ENCODE data around the gene PAQR4.
"Not testable (repeated sequence)": the region's sequence is repeated elsewhere in the genome, so short reads cannot be mapped to it uniquely, and the experiment has no call there.

Gene PAQR4

GRCh38 chr16:2968738-2969544 lies at the start of gene PAQR4:
PAQR4 (plus strand) TSS chr16:2969348; CDS start chr16:2969675, 327 bp downstream.
- DNase-seq: peak; percentile 95

GRCh38 chr16:2919511-2920255 lies 49.5 kb upstream of the PAQR4 start:
- DNase-seq: peak; percentile 79

GRCh38 chr16:2923481-2923880 lies 45.7 kb upstream of the PAQR4 start:
- no peak for DNase-seq

GRCh38 chr16:2924901-2925755 lies 44.0 kb upstream of the PAQR4 start:
- no peak for DNase-seq

GRCh38 chr16:2925951-2926649 lies 43.0 kb upstream of the PAQR4 start:
- DNase-seq: no peak

GRCh38 chr16:2926650-2926999 lies 42.5 kb upstream of the PAQR4 start:
- no peak for DNase-seq

GRCh38 chr16:2927010-2927646 lies 42.0 kb upstream of the PAQR4 start:
- peak; percentile 95 for DNase-seq

- not testable (repeated sequence) for DNase-seq
Measured at GRCh38 chr16:2928151-2928550, 41.0 kb upstream of the PAQR4 start.

GRCh38 chr16:2928796-2929195 lies 40.4 kb upstream of the PAQR4 start:
- DNase-seq: no peak

GRCh38 chr16:2929693-2930092 lies 39.5 kb upstream of the PAQR4 start:
- DNase-seq: no peak

- no peak for DNase-seq
Measured at GRCh38 chr16:2930236-2930635, 38.9 kb upstream of the PAQR4 start.

GRCh38 chr16:2931231-2931914 lies 37.8 kb upstream of the PAQR4 start:
- not testable (repeated sequence) for DNase-seq

GRCh38 chr16:2933136-2933535 lies 36.0 kb upstream of the PAQR4 start:
- no peak for DNase-seq

GRCh38 chr16:2933701-2934100 lies 35.4 kb upstream of the PAQR4 start:
- DNase-seq: no peak

- no peak for DNase-seq
Measured at GRCh38 chr16:2934450-2934849, 34.7 kb upstream of the PAQR4 start.

- DNase-seq: no peak
Measured at GRCh38 chr16:2936436-2937011, 32.6 kb upstream of the PAQR4 start.

- no peak for DNase-seq
Measured at GRCh38 chr16:2937170-2937569, 32.0 kb upstream of the PAQR4 start.

- no peak for DNase-seq
Measured at GRCh38 chr16:2938206-2938605, 30.9 kb upstream of the PAQR4 start.

- DNase-seq: no peak
Measured at GRCh38 chr16:2939968-2940367, 29.2 kb upstream of the PAQR4 start.

GRCh38 chr16:2942045-2942444 lies 27.1 kb upstream of the PAQR4 start:
- no peak for DNase-seq

- DNase-seq: not testable (repeated sequence)
Measured at GRCh38 chr16:2943716-2944115, 25.4 kb upstream of the PAQR4 start.
